Measurements from ENCODE around the gene PLIN3.

DNA sequence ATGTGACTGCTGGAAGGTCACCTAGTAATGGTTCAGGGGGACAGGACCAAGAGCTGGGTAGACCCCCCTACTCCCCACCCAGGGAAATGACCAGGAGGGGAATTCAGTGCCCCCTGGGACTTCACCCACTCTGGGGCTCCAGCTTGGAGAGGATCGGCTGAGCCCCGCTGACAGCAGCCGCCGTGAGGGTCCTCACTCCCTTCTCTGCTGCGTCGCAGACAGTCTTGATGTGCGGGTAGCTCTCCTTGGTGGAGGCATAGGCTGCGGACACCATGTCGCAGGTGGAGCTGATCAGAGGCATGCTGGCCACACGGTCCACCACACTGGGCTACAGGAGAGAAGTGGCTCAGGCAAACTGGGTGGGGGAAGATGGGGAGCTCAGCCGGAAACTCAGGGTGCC lies 7.8 kb downstream of the PLIN3 start:
- TF ChIP-seq, protein P1, sequence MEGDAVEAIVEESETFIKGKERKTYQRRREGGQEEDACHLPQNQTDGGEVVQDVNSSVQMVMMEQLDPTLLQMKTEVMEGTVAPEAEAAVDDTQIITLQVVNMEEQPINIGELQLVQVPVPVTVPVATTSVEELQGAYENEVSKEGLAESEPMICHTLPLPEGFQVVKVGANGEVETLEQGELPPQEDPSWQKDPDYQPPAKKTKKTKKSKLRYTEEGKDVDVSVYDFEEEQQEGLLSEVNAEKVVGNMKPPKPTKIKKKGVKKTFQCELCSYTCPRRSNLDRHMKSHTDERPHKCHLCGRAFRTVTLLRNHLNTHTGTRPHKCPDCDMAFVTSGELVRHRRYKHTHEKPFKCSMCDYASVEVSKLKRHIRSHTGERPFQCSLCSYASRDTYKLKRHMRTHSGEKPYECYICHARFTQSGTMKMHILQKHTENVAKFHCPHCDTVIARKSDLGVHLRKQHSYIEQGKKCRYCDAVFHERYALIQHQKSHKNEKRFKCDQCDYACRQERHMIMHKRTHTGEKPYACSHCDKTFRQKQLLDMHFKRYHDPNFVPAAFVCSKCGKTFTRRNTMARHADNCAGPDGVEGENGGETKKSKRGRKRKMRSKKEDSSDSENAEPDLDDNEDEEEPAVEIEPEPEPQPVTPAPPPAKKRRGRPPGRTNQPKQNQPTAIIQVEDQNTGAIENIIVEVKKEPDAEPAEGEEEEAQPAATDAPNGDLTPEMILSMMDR (IDR thresholded peaks at IDR 0.05) = no peak
- TF ChIP-seq POLR2A (IDR thresholded peaks at IDR 0.05) = no peak
